GM21825 (cell line): ENCODE data around the gene MYLIP.

Experiments used
- ATAC-seq: cut with Tn5 transposase; IDR thresholded peaks from one replicate; pipeline ENCODE4 v1.9.1; 2021; ENCODE audit warnings: mild to moderate bottlenecking, moderate library complexity; ENCODE audit not compliant: unreplicated experiment

MYLIP gene

GRCh38 chr6:16106991-16107787 lies 21.7 kb upstream of the MYLIP start:
- ATAC-seq = no peak

GRCh38 chr6:16108419-16108818 lies 20.5 kb upstream of the MYLIP start:
- ATAC-seq = no peak

- no peak for ATAC-seq
Measured at GRCh38 chr6:16108921-16109658, 19.8 kb upstream of the MYLIP start.

GRCh38 chr6:16109659-16110305 lies 19.1 kb upstream of the MYLIP start:
- ATAC-seq = no peak

- ATAC-seq = no peak
Measured at GRCh38 chr6:16118825-16119224, 10.1 kb upstream of the MYLIP start.

GRCh38 chr6:16121339-16121738 lies 7.5 kb upstream of the MYLIP start:
- ATAC-seq = no peak

GRCh38 chr6:16122197-16122596 lies 6.7 kb upstream of the MYLIP start:
- ATAC-seq = no peak

- no peak for ATAC-seq
Measured at GRCh38 chr6:16124198-16125180, 4.4 kb upstream of the MYLIP start.

GRCh38 chr6:16126056-16126455 lies 2.8 kb upstream of the MYLIP start:
- ATAC-seq = no peak

GRCh38 chr6:16126861-16127260 lies 2.0 kb upstream of the MYLIP start:
- no peak for ATAC-seq

- no peak for ATAC-seq
Measured at GRCh38 chr6:16127471-16127870, 1.4 kb upstream of the MYLIP start.

GRCh38 chr6:16129623-16130401 lies 926 bp downstream of the MYLIP start:
- ATAC-seq = no peak

- no peak for ATAC-seq
Measured at GRCh38 chr6:16130437-16130891, 1.6 kb downstream of the MYLIP start.

GRCh38 chr6:16130932-16131387 lies 2.1 kb downstream of the MYLIP start:
- ATAC-seq = peak; percentile 56

- ATAC-seq = no peak
Measured at GRCh38 chr6:16132909-16133308, 4.0 kb downstream of the MYLIP start.

GRCh38 chr6:16134430-16134829 lies 5.5 kb downstream of the MYLIP start:
- ATAC-seq = no peak

GRCh38 chr6:16135066-16135465 lies 6.2 kb downstream of the MYLIP start:
- no peak for ATAC-seq

GRCh38 chr6:16136091-16136490 lies 7.2 kb downstream of the MYLIP start:
- no peak for ATAC-seq

- ATAC-seq = no peak
Measured at GRCh38 chr6:16136621-16137450, 8.0 kb downstream of the MYLIP start.
